Karpas-422 (cell line): ENCODE data around the gene NAA10. TPM values are rescaled to one million over a fixed set of nuclear protein-coding genes. Genes with fewer than 3 reads are reported as not detected.

ENCODE experiments used
- DNase-seq: peaks from one replicate; pipeline ENCODE4 v3.0.0-alpha.2; 2015
- H2AFZ ChIP-seq: fragments of 200-600 bp; sonication (generic); 2 replicates; pipeline ENCODE4 v1.6.1; 2014; ENCODE audit warnings: antibody characterized with exemption, low read length, mixed read lengths
- H3K27ac ChIP-seq: fragments of 200-600 bp; sonication (generic); 2 replicates; pipeline ENCODE4 v1.5.1; 2014; ENCODE audit warnings: mild to moderate bottlenecking, low read length, moderate library complexity
- H3K27me3 ChIP-seq: fragments of 200-600 bp; sonication (generic); 2 replicates; pipeline ENCODE4 v1.6.1; 2014; ENCODE audit warnings: low read length, mixed read lengths
- H3K36me3 ChIP-seq: fragments of 200-600 bp; sonication (generic); 2 replicates; pipeline ENCODE4 v1.6.1; 2014; ENCODE audit warnings: low read length, mixed read lengths; ENCODE audit not compliant: insufficient read depth
- H3K4me1 ChIP-seq: fragments of 200-600 bp; sonication (generic); 2 replicates; pipeline ENCODE4 v1.6.1; 2014; ENCODE audit warnings: mild to moderate bottlenecking, low read length, mixed read lengths
- H3K4me2 ChIP-seq: fragments of 200-600 bp; sonication (generic); 2 replicates; pipeline ENCODE4 v1.6.1; 2014; ENCODE audit warnings: low read length, low read depth, mild to moderate bottlenecking; ENCODE audit not compliant: poor library complexity, severe bottlenecking
- H3K4me3 ChIP-seq: fragments of 200-600 bp; sonication (generic); 2 replicates; pipeline ENCODE4 v1.5.1; 2014; ENCODE audit warnings: mild to moderate bottlenecking, antibody characterized with exemption, low read length, mixed read lengths
- H3K79me2 ChIP-seq: fragments of 200-600 bp; sonication (generic); 2 replicates; pipeline ENCODE4 v1.6.1; 2014; ENCODE audit warnings: mild to moderate bottlenecking, low read length, mixed read lengths
- H3K9ac ChIP-seq: fragments of 200-600 bp; sonication (generic); 2 replicates; pipeline ENCODE4 v1.6.0; 2014; ENCODE audit warnings: low read length
- H3K9me2 ChIP-seq: fragments of 200-600 bp; sonication (generic), shearing (Covaris generic); replicated peaks from 2 replicates; pipeline ENCODE4 v1.6.0; 2014; ENCODE audit warnings: mild to moderate bottlenecking, low read length, moderate library complexity; ENCODE audit not compliant: insufficient read depth
- H3K9me3 ChIP-seq: fragments of 300-700, 200-600 bp; sonication (generic); 2 replicates; pipeline ENCODE4 v1.6.1; 2014; ENCODE audit warnings: low read length, mixed read lengths
- H4K20me1 ChIP-seq: fragments of 200-600 bp; sonication (generic); 2 replicates; pipeline ENCODE4 v1.6.1; 2014; ENCODE audit warnings: mild to moderate bottlenecking, antibody characterized with exemption, low read length, low read depth; ENCODE audit not compliant: insufficient read depth
- total RNA-seq: library from RNA; depleted of rRNA; stranded (reverse); fragments of >200 nt; shearing (Covaris generic); gene quantifications from 2 replicates; pipeline ENCODE4 v1.2.3, GENCODE V29; 2014; ENCODE audit warnings: low replicate concordance

NAA10 gene
- total RNA-seq, 1 experiment from 2014 or later: 103 TPM

DNA sequence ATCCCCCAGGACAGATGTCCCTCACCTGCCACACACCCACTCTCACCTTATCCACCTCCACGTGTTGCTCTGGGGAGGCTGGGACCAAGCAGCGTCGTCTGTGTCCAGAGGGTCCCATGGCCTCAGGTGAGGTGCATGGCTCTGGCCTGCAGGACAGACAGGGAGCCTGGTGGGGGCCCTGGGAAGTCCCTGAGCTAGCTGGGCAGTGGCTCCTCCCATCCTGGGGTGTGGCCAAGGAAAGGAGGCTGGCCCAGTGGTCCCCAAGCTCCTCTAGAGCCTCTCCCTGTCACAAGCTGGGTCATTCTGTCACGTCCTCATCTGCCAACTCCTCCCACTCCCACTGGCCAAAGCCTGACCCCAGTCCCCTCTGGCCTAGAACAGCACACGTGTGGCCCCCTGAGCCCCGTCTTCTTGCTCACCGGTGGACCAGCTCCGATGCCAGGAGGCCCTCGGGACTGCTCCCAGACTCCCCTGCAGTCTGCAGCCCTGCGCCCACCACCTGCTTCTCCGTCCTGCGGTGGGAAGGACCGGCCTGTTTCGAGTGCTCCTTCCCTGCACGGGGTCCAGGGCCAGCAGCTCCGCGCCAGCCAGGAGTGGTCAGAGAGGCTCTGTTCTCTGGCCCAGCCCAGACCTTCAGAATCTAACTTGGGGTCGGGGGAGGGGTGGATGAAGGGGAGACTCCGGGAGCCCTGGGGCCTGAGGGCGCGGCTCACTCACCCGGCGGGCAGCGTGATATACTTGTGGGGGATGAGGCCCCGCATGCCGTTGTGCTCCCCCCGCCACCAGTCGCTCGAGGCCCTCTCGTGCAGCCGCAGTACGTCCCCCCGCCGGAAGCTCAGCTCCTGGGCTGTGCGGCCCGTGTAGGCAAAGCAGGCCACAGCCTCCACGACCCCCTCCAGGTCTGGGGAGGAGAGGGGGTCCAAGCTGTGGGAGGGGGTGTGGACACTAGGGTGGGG is 25.5 kb downstream of the NAA10 start:
- H3K4me2 ChIP-seq: no peak overlapping the region
- no peaks in the 10 kb centered on the region for H3K27me3 ChIP-seq
- H3K27ac ChIP-seq: no peak overlapping the region
- no peaks in the 10 kb centered on the region for H3K9me2 ChIP-seq
- peaks cover under 1% of the 10 kb centered on the region for H3K4me1 ChIP-seq
- H3K79me2 ChIP-seq: no peaks in the 10 kb centered on the region
- peak; percentile 78 for DNase-seq
- H3K4me3 ChIP-seq: no peak overlapping the region
- H3K9ac ChIP-seq: no peak overlapping the region
- no peaks in the 10 kb centered on the region for H3K36me3 ChIP-seq
- H3K9me3 ChIP-seq: no peaks in the 10 kb centered on the region
- no peak overlapping the region for H2AFZ ChIP-seq
- 0 out of 2 replicates have a peak, but pooled peaks cover 4% of the 10 kb centered on the region for H4K20me1 ChIP-seq

- no peak overlapping the region for H3K4me3 ChIP-seq
- DNase-seq: no peak
- 0 out of 2 replicates have a peak, but pooled peaks cover 4% of the 10 kb centered on the region for H4K20me1 ChIP-seq
- H3K27ac ChIP-seq: no peak overlapping the region
- no peaks in the 10 kb centered on the region for H3K27me3 ChIP-seq
- no peak overlapping the region for H2AFZ ChIP-seq
- H3K4me1 ChIP-seq: peaks cover 6% of the 10 kb centered on the region
- H3K79me2 ChIP-seq: no peaks in the 10 kb centered on the region
- H3K9me3 ChIP-seq: no peaks in the 10 kb centered on the region
- H3K9ac ChIP-seq: no peak overlapping the region
- H3K36me3 ChIP-seq: no peaks in the 10 kb centered on the region
- H3K9me2 ChIP-seq: no peaks in the 10 kb centered on the region
- no peak overlapping the region for H3K4me2 ChIP-seq
These were observed 26.5 kb downstream of the NAA10 start for GRCh38 chrX:153908219-153908860.

- no peaks in the 10 kb centered on the region for H3K9me3 ChIP-seq
- no peaks in the 10 kb centered on the region for H3K9me2 ChIP-seq
- DNase-seq: no peak
- no peak overlapping the region for H3K27ac ChIP-seq
- H4K20me1 ChIP-seq: 0 out of 2 replicates have a peak, but pooled peaks cover 9% of the 10 kb centered on the region
- H3K4me1 ChIP-seq: peaks cover 10% of the 10 kb centered on the region
- no peak overlapping the region for H2AFZ ChIP-seq
- no peaks in the 10 kb centered on the region for H3K27me3 ChIP-seq
- H3K4me2 ChIP-seq: no peak overlapping the region
- no peak overlapping the region for H3K4me3 ChIP-seq
- H3K79me2 ChIP-seq: no peaks in the 10 kb centered on the region
- no peak overlapping the region for H3K9ac ChIP-seq
- no peaks in the 10 kb centered on the region for H3K36me3 ChIP-seq
These were observed 27.4 kb downstream of the NAA10 start for GRCh38 chrX:153907456-153907855.

GRCh38 chrX:153906126-153906917 is 28.5 kb downstream of the NAA10 start:
- H2AFZ ChIP-seq: no peak overlapping the region
- H3K4me3 ChIP-seq: no peak overlapping the region
- H3K27me3 ChIP-seq: no peaks in the 10 kb centered on the region
- H3K36me3 ChIP-seq: no peaks in the 10 kb centered on the region
- H3K4me1 ChIP-seq: peaks cover 10% of the 10 kb centered on the region
- peaks cover 9% of the 10 kb centered on the region; the same call in 1 of the 2 replicates for H4K20me1 ChIP-seq
- no peaks in the 10 kb centered on the region for H3K9me2 ChIP-seq
- peak; percentile 49 for DNase-seq
- H3K9me3 ChIP-seq: no peaks in the 10 kb centered on the region
- no peak overlapping the region for H3K27ac ChIP-seq
- no peak overlapping the region for H3K4me2 ChIP-seq
- H3K79me2 ChIP-seq: no peaks in the 10 kb centered on the region
- no peak overlapping the region for H3K9ac ChIP-seq

- H2AFZ ChIP-seq: no peak overlapping the region
- H3K9me2 ChIP-seq: no peaks in the 10 kb centered on the region
- no peaks in the 10 kb centered on the region for H3K9me3 ChIP-seq
- H3K79me2 ChIP-seq: no peaks in the 10 kb centered on the region
- no peak for DNase-seq
- no peaks in the 10 kb centered on the region for H3K36me3 ChIP-seq
- peaks cover 9% of the 10 kb centered on the region; the same call in 1 of the 2 replicates for H4K20me1 ChIP-seq
- no peak overlapping the region for H3K9ac ChIP-seq
- H3K4me3 ChIP-seq: no peak overlapping the region
- H3K4me2 ChIP-seq: no peak overlapping the region
- H3K27ac ChIP-seq: no peak overlapping the region
- no peaks in the 10 kb centered on the region for H3K27me3 ChIP-seq
- H3K4me1 ChIP-seq: peaks cover 16% of the 10 kb centered on the region
These were observed 29.2 kb downstream of the NAA10 start for GRCh38 chrX:153905481-153906095.

GRCh38 chrX:153903991-153904957 is 30.6 kb downstream of the NAA10 start, which contains the start of gene AVPR2:
TSS of gene AVPR2 (plus strand) at chrX:153904673. CDS start at chrX:153905146, 473 bp downstream.
- H3K27ac ChIP-seq: no peak within 1 kb of the TSS
- H4K20me1 ChIP-seq: peaks cover 9% of the 10 kb centered on the region; the same call in 1 of the 2 replicates
- H3K4me1 ChIP-seq: peaks cover 17% of the 10 kb centered on the region
- H3K79me2 ChIP-seq: no peaks in the 10 kb centered on the region
- no peaks in the 10 kb centered on the region for H3K36me3 ChIP-seq
- H3K4me2 ChIP-seq: no peak within 1 kb of the TSS
- no peak within 1 kb of the TSS for H3K4me3 ChIP-seq
- no peaks in the 10 kb centered on the region for H3K27me3 ChIP-seq
- no peaks in the 10 kb centered on the region for H3K9me2 ChIP-seq
- H3K9me3 ChIP-seq: no peaks in the 10 kb centered on the region
- no peak within 1 kb of the TSS for H2AFZ ChIP-seq
- H3K9ac ChIP-seq: no peak within 1 kb of the TSS
- peak; percentile 62 for DNase-seq
